Effector memory CD8-positive, alpha-beta T cell (primary cell): ENCODE data around the gene METTL14.

Source experiments
- ATAC-seq: fragments of 150-1000 bp; cut with Tn5 transposase; replicated peaks from 2 replicates; pipeline ENCODE4 v1.10.0; 2021; ENCODE audit warnings: mild to moderate bottlenecking, moderate library complexity
- DNase-seq, 3 experiments: peaks; one replicate each; pipeline ENCODE4 v3.0.0; 2021
- H3K27ac Mint-ChIP-seq, 2 donors: one replicate each; pipeline ENCODE4 v1.8.0; 2022; ENCODE audit warnings: mild to moderate bottlenecking in 2 of 2, mixed read lengths in 2 of 2, moderate library complexity in 2 of 2
- H3K27me3 Mint-ChIP-seq, 2 donors: one replicate each; pipeline ENCODE4 v1.8.0; 2022; ENCODE audit warnings: mixed read lengths in 2 of 2
- H3K36me3 Mint-ChIP-seq: one replicate; pipeline ENCODE4 v1.8.0; 2022; ENCODE audit warnings: mild to moderate bottlenecking, moderate library complexity, mixed read lengths; ENCODE audit not compliant: insufficient read depth
- H3K4me1 Mint-ChIP-seq, 2 donors: one replicate each; pipeline ENCODE4 v1.8.0; 2022; ENCODE audit warnings: low read depth in 2 of 2, mixed read lengths in 2 of 2
- H3K4me3 Mint-ChIP-seq, 2 donors: one replicate each; pipeline ENCODE4 v1.8.0; 2022; ENCODE audit warnings: mild to moderate bottlenecking in 2 of 2, mixed read lengths in 2 of 2, moderate library complexity in 2 of 2
- H3K9me3 Mint-ChIP-seq, 2 donors: one replicate each; pipeline ENCODE4 v1.8.0; 2022; ENCODE audit warnings: mixed read lengths in 2 of 2

Gene METTL14

GRCh38 chr4:118741301-118741855, 56.2 kb downstream of the METTL14 start:
- Mint-ChIP-seq H3K36me3 (peaks cover 49% of the 10 kb centered on the region), H3K4me3 (no peak overlapping the region), H3K9me3 (no peaks in the 10 kb centered on the region), H3K27me3 (no peaks in the 10 kb centered on the region), H3K27ac (no peak overlapping the region), H3K4me1 (no peaks in the 10 kb centered on the region)
- ATAC-seq, result no peak
- no peak for DNase-seq

DNA sequence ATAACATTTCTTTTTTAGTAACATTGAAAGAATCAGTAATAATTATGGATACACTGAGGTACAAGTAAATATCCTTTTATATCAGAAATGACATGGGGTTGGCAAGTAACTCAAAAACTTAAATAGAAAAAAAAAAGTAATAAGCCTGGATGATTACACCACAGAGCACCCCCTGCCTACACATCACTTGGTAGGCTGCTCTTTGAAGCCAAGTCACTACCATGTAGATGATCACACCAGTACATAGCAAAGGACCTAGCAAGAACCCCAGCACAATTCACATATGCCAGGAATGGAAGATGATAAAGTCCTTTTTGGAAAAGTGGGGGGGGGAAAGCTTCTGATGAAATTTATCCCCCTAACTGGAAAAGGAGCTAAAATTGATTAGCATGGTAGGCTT, 56.9 kb downstream of the METTL14 start:
- no peaks in the 10 kb centered on the region for H3K27me3 Mint-ChIP-seq
- ATAC-seq (no peak), DNase-seq (no peak)
- H3K36me3 Mint-ChIP-seq, result peaks cover 43% of the 10 kb centered on the region
- no peaks in the 10 kb centered on the region for H3K4me1 Mint-ChIP-seq
- no peaks in the 10 kb centered on the region for H3K9me3 Mint-ChIP-seq
- no peak overlapping the region for H3K27ac Mint-ChIP-seq
- H3K4me3 Mint-ChIP-seq, result no peak overlapping the region

DNA sequence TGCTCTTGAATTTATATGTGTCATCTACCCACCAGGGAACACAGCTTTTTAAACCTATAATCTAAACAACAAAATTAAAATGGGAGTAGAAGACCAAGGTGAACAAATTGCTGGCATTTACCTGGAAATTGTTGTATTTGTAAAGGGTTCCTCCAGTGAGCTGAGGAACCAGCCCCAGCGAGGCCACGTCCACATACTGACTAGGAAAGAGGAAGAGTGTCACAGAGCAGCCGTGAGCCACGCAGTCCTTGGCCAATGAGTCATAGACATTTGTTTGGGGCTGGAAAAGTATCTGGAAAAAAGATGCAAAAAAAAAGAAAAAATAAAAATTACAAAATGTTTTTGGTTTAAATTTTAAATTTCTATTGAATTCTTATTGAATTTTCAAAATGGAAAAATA, 58.7 kb downstream of the METTL14 start:
- no peak for ATAC-seq
- H3K4me1 Mint-ChIP-seq, result no peaks in the 10 kb centered on the region
- no peaks in the 10 kb centered on the region for H3K27me3 Mint-ChIP-seq
- no peak overlapping the region for H3K4me3 Mint-ChIP-seq
- H3K27ac Mint-ChIP-seq, result peak overlapping the region in 1 of 2 donors; percentile 27
- peaks cover 39% of the 10 kb centered on the region for H3K36me3 Mint-ChIP-seq
- DNase-seq, result no peak
- H3K9me3 Mint-ChIP-seq, result no peaks in the 10 kb centered on the region

GRCh38 chr4:118745357-118745756, 60.2 kb downstream of the METTL14 start:
- no peaks in the 10 kb centered on the region for H3K4me1 Mint-ChIP-seq
- no peak overlapping the region for H3K27ac Mint-ChIP-seq
- DNase-seq (no peak), ATAC-seq (no peak)
- H3K36me3 Mint-ChIP-seq, result peaks cover 33% of the 10 kb centered on the region
- no peak overlapping the region for H3K4me3 Mint-ChIP-seq
- H3K9me3 Mint-ChIP-seq, result no peaks in the 10 kb centered on the region
- no peaks in the 10 kb centered on the region for H3K27me3 Mint-ChIP-seq

- H3K27ac Mint-ChIP-seq, result no peak overlapping the region
- H3K27me3 Mint-ChIP-seq, result no peaks in the 10 kb centered on the region
- no peaks in the 10 kb centered on the region for H3K4me1 Mint-ChIP-seq
- ATAC-seq (no peak), DNase-seq (no peak)
- H3K4me3 Mint-ChIP-seq, result no peak overlapping the region
- H3K9me3 Mint-ChIP-seq, result no peaks in the 10 kb centered on the region
- peaks cover 32% of the 10 kb centered on the region for H3K36me3 Mint-ChIP-seq
Observed at GRCh38 chr4:118746251-118746919, 61.2 kb downstream of the METTL14 start.

- no peak for DNase-seq
- no peaks in the 10 kb centered on the region for H3K4me1 Mint-ChIP-seq
- no peak for ATAC-seq
Observed at GRCh38 chr4:118749347-118749988, 64.3 kb downstream of the METTL14 start.

DNA sequence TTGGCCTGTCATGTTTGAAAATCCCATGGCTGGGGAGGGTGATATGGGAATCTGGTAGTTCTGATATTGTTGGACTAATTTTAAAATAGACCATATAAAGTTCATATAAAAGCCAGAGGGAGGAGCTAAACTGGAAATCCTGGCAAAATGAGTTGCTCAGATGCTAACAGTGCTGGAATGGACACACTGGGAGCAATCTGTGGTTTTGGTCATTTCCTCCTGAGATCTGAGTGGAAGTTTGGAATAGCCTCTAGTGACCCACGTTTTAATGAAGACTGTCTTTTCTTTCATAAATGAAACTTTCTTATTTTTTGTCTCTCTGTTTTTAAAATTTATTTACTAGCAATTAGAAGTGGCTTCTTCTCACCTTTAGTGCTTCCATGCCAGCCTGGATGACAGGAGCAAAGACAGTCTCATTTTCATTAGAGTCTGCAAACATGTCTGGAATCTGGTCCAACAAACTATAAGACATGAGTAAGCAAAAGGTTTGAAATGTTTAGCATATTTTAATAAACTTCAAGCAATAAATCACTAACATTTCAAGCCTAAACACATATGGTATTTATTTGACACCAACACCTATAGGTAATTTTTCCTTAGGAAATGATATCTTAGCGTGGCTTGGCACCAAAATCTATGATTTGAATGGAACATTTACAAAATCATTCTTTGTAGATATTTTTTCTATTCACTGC, 66.6 kb downstream of the METTL14 start:
- no peaks in the 10 kb centered on the region for H3K9me3 Mint-ChIP-seq
- no peak overlapping the region for H3K4me3 Mint-ChIP-seq
- ATAC-seq (no peak), DNase-seq (no peak)
- peaks cover 35% of the 10 kb centered on the region for H3K36me3 Mint-ChIP-seq
- H3K27me3 Mint-ChIP-seq, result no peaks in the 10 kb centered on the region
- no peak overlapping the region for H3K27ac Mint-ChIP-seq
- no peaks in the 10 kb centered on the region for H3K4me1 Mint-ChIP-seq

More at GRCh38 chr4:118749347-118749988, 64.3 kb downstream of the METTL14 start:
- Mint-ChIP-seq H3K4me3 (no peak overlapping the region), H3K36me3 (peaks cover 30% of the 10 kb centered on the region), H3K27me3 (no peaks in the 10 kb centered on the region), H3K27ac (no peak overlapping the region), H3K9me3 (no peaks in the 10 kb centered on the region)

- H3K4me3 Mint-ChIP-seq, result no peak overlapping the region
- H3K4me1 Mint-ChIP-seq, result no peaks in the 10 kb centered on the region
- peaks cover 33% of the 10 kb centered on the region for H3K36me3 Mint-ChIP-seq
- ATAC-seq (no peak), DNase-seq (no peak)
- no peak overlapping the region for H3K27ac Mint-ChIP-seq
- H3K27me3 Mint-ChIP-seq, result no peaks in the 10 kb centered on the region
- no peaks in the 10 kb centered on the region for H3K9me3 Mint-ChIP-seq
Observed at GRCh38 chr4:118752551-118752950, 67.4 kb downstream of the METTL14 start.

GRCh38 chr4:118753096-118753495, 67.9 kb downstream of the METTL14 start:
- H3K36me3 Mint-ChIP-seq, result peaks cover 33% of the 10 kb centered on the region
- H3K4me1 Mint-ChIP-seq, result no peaks in the 10 kb centered on the region
- DNase-seq, result no peak

DNA sequence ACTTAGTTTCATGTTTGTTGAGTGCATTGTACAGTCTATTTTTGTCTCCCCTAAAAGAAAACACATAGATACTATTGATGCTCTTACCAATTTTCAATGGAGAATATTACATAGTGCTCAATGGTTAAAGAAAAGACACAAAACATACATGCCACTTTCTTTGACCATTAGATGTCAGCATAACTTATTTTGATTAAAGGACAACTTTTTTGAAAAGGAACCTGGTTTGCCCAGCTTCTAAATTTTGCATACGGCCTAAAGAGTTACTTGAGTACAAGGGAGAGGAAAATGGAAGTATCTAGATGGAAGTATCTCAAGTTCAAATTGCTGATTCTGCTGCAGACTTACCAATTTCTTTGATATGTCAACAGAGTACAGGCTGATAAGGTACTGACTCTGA, 68.5 kb downstream of the METTL14 start:
- Mint-ChIP-seq H3K9me3 (no peaks in the 10 kb centered on the region), H3K27me3 (no peaks in the 10 kb centered on the region), H3K27ac (no peak overlapping the region), H3K4me1 (no peaks in the 10 kb centered on the region), H3K4me3 (no peak overlapping the region), H3K36me3 (peaks cover 33% of the 10 kb centered on the region)
- no peak for DNase-seq
- ATAC-seq, result no peak

More at GRCh38 chr4:118753096-118753495, 67.9 kb downstream of the METTL14 start:
- H3K4me3 Mint-ChIP-seq, result no peak overlapping the region
- no peak overlapping the region for H3K27ac Mint-ChIP-seq
- no peak for ATAC-seq
- no peaks in the 10 kb centered on the region for H3K27me3 Mint-ChIP-seq
- no peaks in the 10 kb centered on the region for H3K9me3 Mint-ChIP-seq

- Mint-ChIP-seq H3K27me3 (no peaks in the 10 kb centered on the region), H3K27ac (no peak overlapping the region), H3K36me3 (peaks cover 31% of the 10 kb centered on the region), H3K9me3 (no peaks in the 10 kb centered on the region), H3K4me3 (no peak overlapping the region), H3K4me1 (peaks cover 0 to 5% of the 10 kb centered on the region in 2 donors)
- no peak for ATAC-seq
- DNase-seq, result no peak
Observed at GRCh38 chr4:118754890-118755289, 69.7 kb downstream of the METTL14 start.

GRCh38 chr4:118755438-118756226, 70.4 kb downstream of the METTL14 start:
- H3K4me1 Mint-ChIP-seq, result peaks cover 0 to 5% of the 10 kb centered on the region in 2 donors
- H3K27me3 Mint-ChIP-seq, result no peaks in the 10 kb centered on the region
- no peaks in the 10 kb centered on the region for H3K9me3 Mint-ChIP-seq
- no peak overlapping the region for H3K4me3 Mint-ChIP-seq
- peaks cover 31% of the 10 kb centered on the region for H3K36me3 Mint-ChIP-seq
- DNase-seq, result no peak
- H3K27ac Mint-ChIP-seq, result peak overlapping the region in 1 of 2 donors; percentile 42
- ATAC-seq, result no peak

DNA sequence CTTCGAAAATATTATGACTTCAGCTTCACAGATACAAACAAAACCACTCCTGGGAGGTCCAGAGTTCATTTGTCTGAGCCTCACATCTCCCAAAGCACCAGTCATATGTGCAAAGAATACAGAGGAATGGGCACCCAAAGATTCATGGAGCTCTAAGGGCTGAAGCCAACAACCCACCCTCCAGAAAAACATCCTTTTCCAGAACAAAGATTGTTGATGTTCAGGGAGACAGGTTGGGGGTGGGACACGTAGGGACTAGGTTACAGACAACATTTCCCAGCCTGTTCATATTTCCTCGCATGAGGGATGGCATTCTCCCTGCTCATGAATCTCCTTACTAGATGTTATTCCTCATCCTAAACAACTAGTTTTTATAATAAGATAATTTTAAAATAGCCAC, 71.2 kb downstream of the METTL14 start:
- Mint-ChIP-seq H3K4me3 (no peak overlapping the region), H3K27ac (no peak overlapping the region), H3K9me3 (no peaks in the 10 kb centered on the region), H3K36me3 (peaks cover 26% of the 10 kb centered on the region), H3K4me1 (peaks cover 0 to 5% of the 10 kb centered on the region in 2 donors), H3K27me3 (no peaks in the 10 kb centered on the region)
- DNase-seq, result no peak
- ATAC-seq, result no peak
